HuH-7 (cell line): ENCODE results near the gene TEX261.
"Not testable (repeated sequence)": the region's sequence is repeated elsewhere in the genome, so short reads cannot be mapped to it uniquely, and the experiment has no call there.

Source experiments
- DNase-seq: peaks from one replicate; pipeline ENCODE4 v3.0.0; 2011; ENCODE audit warnings: low spot score

The TEX261 gene

GRCh38 chr2:70994699-70995425, at the start of gene TEX261:
TEX261 (minus strand) TSS chr2:70994873; CDS start chr2:70994757, 116 bp downstream.
- peak; percentile 94 for DNase-seq

GRCh38 chr2:71043531-71044407, 49.1 kb upstream of the TEX261 start:
- no peak for DNase-seq

- no peak for DNase-seq
Measured at GRCh38 chr2:71042287-71042686, 47.6 kb upstream of the TEX261 start.

- not testable (repeated sequence) for DNase-seq
Measured at GRCh38 chr2:71036296-71036695, 41.6 kb upstream of the TEX261 start.

GRCh38 chr2:71023553-71024243, 29.0 kb upstream of the TEX261 start:
- not testable (repeated sequence) for DNase-seq

GRCh38 chr2:71021394-71021793, 26.7 kb upstream of the TEX261 start:
- DNase-seq = not testable (repeated sequence)

GRCh38 chr2:71019989-71020388, 25.3 kb upstream of the TEX261 start:
- not testable (repeated sequence) for DNase-seq

- DNase-seq = no peak
Measured at GRCh38 chr2:71018625-71019024, 24.0 kb upstream of the TEX261 start.

GRCh38 chr2:71011786-71012185, 17.1 kb upstream of the TEX261 start:
- DNase-seq = not testable (repeated sequence)

GRCh38 chr2:71008342-71008741, 13.7 kb upstream of the TEX261 start:
- DNase-seq = no peak

GRCh38 chr2:71006955-71007799, 12.5 kb upstream of the TEX261 start:
- DNase-seq = no peak

GRCh38 chr2:71006323-71006722, 11.7 kb upstream of the TEX261 start:
- DNase-seq = no peak

GRCh38 chr2:71005271-71006202, 10.9 kb upstream of the TEX261 start:
- DNase-seq = no peak

- no peak for DNase-seq
Measured at GRCh38 chr2:71004857-71005256, 10.2 kb upstream of the TEX261 start.

GRCh38 chr2:71003966-71004755, 9.5 kb upstream of the TEX261 start:
- DNase-seq = no peak

GRCh38 chr2:71003396-71003795, 8.7 kb upstream of the TEX261 start:
- DNase-seq = no peak

- peak; percentile 7 for DNase-seq
Measured at GRCh38 chr2:71001981-71002570, 7.4 kb upstream of the TEX261 start.

GRCh38 chr2:71001592-71001927, 6.9 kb upstream of the TEX261 start:
- no peak for DNase-seq
